Tibial nerve (tissue), 3 donors: ENCODE data around the gene CTNNA3.

Experiments
- CTCF ChIP-seq, 5 experiments: fragments of 200-600 bp in 3 of 5; fragments of 450-650 bp in 2 of 5; sonication (generic) in 3 of 5; IDR thresholded peaks; one replicate each; pipeline ENCODE4 v1.5.1; 2016 to 2019; ENCODE audit warnings: antibody characterized with exemption in 5 of 5, mild to moderate bottlenecking in 3 of 5, moderate library complexity in 2 of 5
- POLR2A ChIP-seq, 2 donors: fragments of 450-650 bp; IDR thresholded peaks; one replicate each; pipeline ENCODE4 v1.6.1; 2017; ENCODE audit warnings: antibody characterized with exemption in 2 of 2, mild to moderate bottlenecking in 2 of 2, moderate library complexity in 2 of 2

- TF ChIP-seq CTCF (IDR thresholded peaks at IDR 0.05) (no peak), POLR2A (IDR thresholded peaks at IDR 0.05) (no peak)
These were observed 911.2 kb downstream of the CTNNA3 start for GRCh38 chr10:66784770-66785169.
